H1 (cell line): Measurements from ENCODE around the gene CCDC63. TPM values are rescaled to one million over a fixed set of nuclear protein-coding genes. Genes with fewer than 3 reads are reported as not detected.
A peak's percentile ranks its signal among the peaks of the same experiment; 100 is the strongest.

Experiments used
- CTCF ChIA-PET: fragments of 300-600 bp; sonication (Branson Sonifier 250); formaldehyde crosslinking; loops from one replicate; lab custom pipeline; 2021; ENCODE audit not compliant: partially characterized antibody; lab: Charles Lee
- POLR2A ChIA-PET: fragments of 300-600 bp; sonication (Branson Sonifier 250); formaldehyde crosslinking; loops from one replicate; lab custom pipeline; 2021; ENCODE audit warnings: inconsistent platforms; ENCODE audit not compliant: partially characterized antibody; lab: Charles Lee
- DNase-seq, 2 experiments: peaks; one replicate each; pipeline versions ENCODE4 v3.0.0 to v3.0.0-alpha.2; 2010 to 2022; ENCODE audit warnings: low spot score in 2 of 2, low read depth in 1 of 2, mixed read lengths in 1 of 2
- FAIRE-seq: peaks from 2 replicates; lab custom pipeline; 2011; peaks lifted over from hg19 to GRCh38; lab: Jason Lieb, UNC
- H2AFZ ChIP-seq: 2 replicates; pipeline ENCODE4 v1.8.1; 2012; ENCODE audit warnings: low read length, inconsistent platforms
- H2AK5ac ChIP-seq: 2 replicates; pipeline ENCODE4 v1.6.1; 2013; ENCODE audit warnings: low read depth, low read length
- H2BK120ac ChIP-seq: replicated peaks from 2 replicates; pipeline ENCODE3; 2013; ENCODE audit warnings: low read depth, low read length, inconsistent platforms
- H2BK12ac ChIP-seq: 2 replicates; pipeline ENCODE4 v1.6.1; 2013; ENCODE audit warnings: low read depth, low read length
- H2BK15ac ChIP-seq: 2 replicates; pipeline ENCODE4 v1.6.1; 2013; ENCODE audit warnings: low read length
- H2BK20ac ChIP-seq: 2 replicates; pipeline ENCODE4 v1.6.1; 2013; ENCODE audit warnings: low read length
- H2BK5ac ChIP-seq: 2 replicates; pipeline ENCODE4 v1.6.1; 2013; ENCODE audit warnings: low read depth, low read length
- H3K14ac ChIP-seq: 2 replicates; pipeline ENCODE4 v1.6.1; 2013; ENCODE audit warnings: inconsistent platforms; ENCODE audit not compliant: insufficient read length
- H3K18ac ChIP-seq: 2 replicates; pipeline ENCODE4 v1.6.1; 2013; ENCODE audit warnings: low read length; ENCODE audit errors: extremely low read depth
- H3K23ac ChIP-seq: 2 replicates; pipeline ENCODE4 v1.6.1; 2013; ENCODE audit warnings: inconsistent platforms; ENCODE audit not compliant: insufficient read length
- H3K23me2 ChIP-seq: 2 replicates; pipeline ENCODE4 v1.6.1; 2013; ENCODE audit warnings: low read depth, low read length
- H3K27ac ChIP-seq: 2 replicates; pipeline ENCODE4 v1.6.1; 2011; ENCODE audit warnings: low read depth, low read length, inconsistent platforms
- H3K27me3 ChIP-seq, 4 experiments: replicated peaks in 1 of 4; 1 replicate in 1 of 4; 2 replicates in 3 of 4; pipeline versions ENCODE4 v1.6.1 to v1.8.1; 2011 to 2013; ENCODE audit warnings: low read length in 3 of 4, mild to moderate bottlenecking in 3 of 4, inconsistent platforms in 2 of 4, mixed read lengths in 2 of 4, moderate library complexity in 1 of 4; ENCODE audit not compliant: control insufficient read depth in 3 of 4, insufficient read depth in 3 of 4; ENCODE audit errors: extremely low read depth in 1 of 4
- H3K36me3 ChIP-seq, 4 experiments: 2 replicates each; pipeline versions ENCODE4 v1.6.1 to v1.8.1; 2011 to 2013; ENCODE audit warnings: mild to moderate bottlenecking in 4 of 4, low read length in 3 of 4, moderate library complexity in 2 of 4, control low read depth in 1 of 4, inconsistent platforms in 1 of 4; ENCODE audit not compliant: insufficient read depth in 4 of 4, control insufficient read depth in 2 of 4
- H3K4ac ChIP-seq: replicated peaks from 2 replicates; pipeline ENCODE3; 2013; ENCODE audit warnings: low read length, low read depth, mixed read lengths, inconsistent platforms; ENCODE audit not compliant: insufficient read length
- H3K4me1 ChIP-seq, 4 experiments: replicated peaks in 1 of 4; 1 replicate in 1 of 4; 2 replicates in 3 of 4; pipeline versions ENCODE4 v1.6.1 to v1.8.1; 2011 to 2013; ENCODE audit warnings: low read length in 3 of 4, inconsistent platforms in 2 of 4, mixed read lengths in 1 of 4; ENCODE audit not compliant: insufficient read depth in 4 of 4, control insufficient read depth in 3 of 4
- H3K4me2 ChIP-seq, 2 experiments: 2 replicates each; pipeline versions ENCODE4 v1.6.1 to v1.8.1; 2011 to 2013; ENCODE audit warnings: low read depth in 2 of 2, low read length in 2 of 2, control low read depth in 1 of 2, inconsistent platforms in 1 of 2, mild to moderate bottlenecking in 1 of 2; ENCODE audit not compliant: insufficient read depth in 1 of 2
- H3K4me3 ChIP-seq, 4 experiments: fragments of 200-600, 300-600 bp in 1 of 4; sonication (generic), shearing (Covaris generic), sonication (Bioruptor Twin) in 1 of 4; 2 replicates each; pipeline versions ENCODE4 v1.5.1 to v1.8.1; 2011 to 2016; ENCODE audit warnings: low read length in 4 of 4, low read depth in 3 of 4, control low read depth in 2 of 4, inconsistent platforms in 2 of 4, mild to moderate bottlenecking in 2 of 4, mixed read lengths in 1 of 4, moderate library complexity in 1 of 4; ENCODE audit not compliant: insufficient read depth in 2 of 4; ENCODE audit errors: extremely low read depth in 1 of 4
- H3K56ac ChIP-seq: replicated peaks from 2 replicates; pipeline ENCODE3; 2013; ENCODE audit warnings: low read depth, mild to moderate bottlenecking, mixed read lengths, low read length, inconsistent platforms; ENCODE audit not compliant: insufficient read length
- H3K79me1 ChIP-seq: 2 replicates; pipeline ENCODE4 v1.6.1; 2013; ENCODE audit warnings: low read depth, low read length, control low read depth
- H3K79me2 ChIP-seq, 2 experiments: 2 replicates each; pipeline versions ENCODE4 v1.6.1 to v1.8.1; 2012 to 2013; ENCODE audit warnings: low read length in 2 of 2, mild to moderate bottlenecking in 2 of 2, inconsistent platforms in 1 of 2; ENCODE audit not compliant: insufficient read depth in 2 of 2, control insufficient read depth in 1 of 2
- H3K9ac ChIP-seq, 4 experiments: replicated peaks in 1 of 4; 1 replicate in 1 of 4; 2 replicates in 3 of 4; pipeline versions ENCODE4 v1.6.1 to v1.8.1; 2011 to 2013; ENCODE audit warnings: low read depth in 3 of 4, low read length in 3 of 4, control low read depth in 2 of 4, mild to moderate bottlenecking in 2 of 4, moderate library complexity in 2 of 4, inconsistent platforms in 1 of 4; ENCODE audit errors: extremely low read depth in 1 of 4
- H3K9me3 ChIP-seq, 2 experiments: 2 replicates each; pipeline versions ENCODE4 v1.6.1 to v1.8.1; 2012 to 2013; ENCODE audit warnings: mild to moderate bottlenecking in 2 of 2, moderate library complexity in 2 of 2, control low read depth in 1 of 2, inconsistent platforms in 1 of 2, low read depth in 1 of 2, low read length in 1 of 2, mixed read lengths in 1 of 2; ENCODE audit not compliant: insufficient read depth in 2 of 2
- H4K20me1 ChIP-seq, 2 experiments: replicated peaks in 1 of 2; 2 replicates each; pipeline versions ENCODE3 to v1.8.1; 2011 to 2013; ENCODE audit warnings: inconsistent platforms in 2 of 2, low read length in 2 of 2, mild to moderate bottlenecking in 1 of 2; ENCODE audit not compliant: insufficient read depth in 2 of 2, control insufficient read depth in 1 of 2
- H4K5ac ChIP-seq: 2 replicates; pipeline ENCODE4 v1.6.1; 2013; ENCODE audit warnings: low read length, low read depth, mixed read lengths, inconsistent platforms; ENCODE audit not compliant: insufficient read length
- H4K8ac ChIP-seq: 2 replicates; pipeline ENCODE4 v1.8.0; 2013; ENCODE audit warnings: mild to moderate bottlenecking, moderate library complexity, low read length, inconsistent platforms; ENCODE audit not compliant: insufficient read depth; ENCODE audit errors: extremely low read depth
- H4K91ac ChIP-seq: replicated peaks from 2 replicates; pipeline ENCODE3; 2013; ENCODE audit warnings: low read length, mixed read lengths, inconsistent platforms; ENCODE audit not compliant: insufficient read length
- CBX5 ChIP-seq: fragments of 300-800, 300-1000 bp; sonication (generic); IDR thresholded peaks from 2 replicates; pipeline ENCODE4 v1.7.1; 2016; ENCODE audit warnings: antibody characterized with exemption, low read length, low read depth
- KDM1A ChIP-seq: fragments of 200-600, 300-600 bp; sonication (generic); IDR thresholded peaks from 2 replicates; pipeline ENCODE4 v1.7.1; 2016; ENCODE audit warnings: mild to moderate bottlenecking, low read length, borderline replicate concordance
- WGBS, 2 experiments: shearing (Covaris generic) in 1 of 2; methylation state at CpG; one replicate each; pipeline versions ENCODE4 v1.1.6 to v1.1.7; 2013 to 2015; ENCODE audit warnings: low lambda C conversion rate in 2 of 2, mixed read lengths in 2 of 2, inconsistent platforms in 1 of 2, low coverage in 1 of 2, missing lambda C conversion rate in 1 of 2; ENCODE audit not compliant: insufficient replicate concordance in 2 of 2, insufficient coverage in 1 of 2, insufficient read length in 1 of 2; ENCODE audit errors: extremely low coverage in 1 of 2, missing lambda C conversion rate in 1 of 2; 5-methylcytosine and 5-hydroxymethylcytosine counted together
- polyA plus RNA-seq, 7 experiments: library from polyadenylated mRNA; depleted of rRNA in 3 of 7; stranded (reverse) in 5 of 7; unstranded in 2 of 7; fragments of >200 nt in 5 of 7; fragments of 200-250 nt in 2 of 7; gene quantifications; 1 replicate in 5 of 7; 2 replicates in 1 of 7; 4 replicates in 1 of 7; pipeline versions ENCODE4 v1.2.1 to v1.2.3, GENCODE V29; 2011 to 2013; ENCODE audit warnings: missing spikeins in 2 of 7, mixed read lengths in 2 of 7
- total RNA-seq: library from RNA; stranded (reverse); fragmentation: NEBNext Ultra II Directional; extraction: Animal tissue kit (Norgen Biotek cat#: 25700); gene quantifications from 2 replicates; pipeline ENCODE4 v1.2.1, GENCODE V29; 2021

The CCDC63 gene
- total and polyA plus RNA-seq, 2 of the 8 experiments (the other 6 are each of a cell fraction or from before 2014, with no cell fraction given): 0.42 to 0.93 TPM

DNA sequence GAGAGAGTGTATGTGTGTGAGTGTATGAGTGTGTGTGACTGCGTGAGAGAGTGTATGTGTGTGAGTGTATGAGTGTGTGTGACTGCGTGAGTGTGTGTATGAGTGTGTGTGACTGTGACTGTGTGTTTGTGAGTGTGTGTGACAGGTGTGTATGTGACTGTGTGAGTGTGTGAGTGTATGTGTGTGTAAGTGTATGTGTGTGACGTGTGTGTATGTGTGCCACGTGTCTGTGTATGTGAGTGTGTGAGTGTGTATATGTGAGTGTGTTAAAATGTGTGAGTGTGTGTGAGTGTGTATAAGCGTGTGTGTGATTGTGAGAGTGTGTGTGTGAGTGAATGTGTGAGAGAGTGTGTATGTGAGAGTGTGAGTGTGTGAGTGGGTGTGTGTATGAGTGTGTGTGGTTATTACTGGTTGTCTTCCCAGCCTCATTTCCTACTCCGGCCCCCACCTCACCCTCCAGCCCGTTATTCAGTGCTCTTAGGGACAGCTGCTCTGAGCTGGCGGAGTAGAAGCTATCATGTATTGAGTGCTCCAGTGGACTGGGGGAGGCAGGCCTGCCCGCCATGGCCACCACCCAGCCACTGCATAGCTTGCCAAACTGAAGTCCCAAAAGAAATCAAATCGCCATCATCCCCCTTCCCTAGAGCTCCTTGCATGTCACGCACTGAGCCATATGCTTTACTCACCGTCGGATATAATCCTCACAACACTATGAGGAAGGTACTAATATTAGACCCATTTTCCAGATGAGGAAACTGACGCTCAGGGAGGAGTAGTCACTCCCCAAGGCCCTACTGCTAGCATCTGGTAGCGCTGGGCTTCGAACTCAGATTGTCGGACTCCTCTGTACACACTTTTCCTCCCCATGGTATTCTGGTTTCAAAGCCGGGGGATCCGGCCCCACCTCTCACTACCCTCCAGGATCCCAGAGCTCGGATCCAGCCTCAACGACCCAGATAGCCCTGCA, 83.8 kb downstream of the CCDC63 start:
- Histone ChIP-seq H3K79me1 (no peaks in the 10 kb centered on the region), H3K18ac (no peak overlapping the region), H2BK120ac (no peak overlapping the region), H2AK5ac (peak overlapping the region; percentile 99), H3K23ac (peak overlapping the region; percentile 11), H3K9me3 (no peaks in the 10 kb centered on the region), H4K8ac (no peak overlapping the region), H2BK15ac (peak overlapping the region; percentile 77), H3K4me2 (no peak overlapping the region), H3K4me1 (peaks cover 3 to 15% (median 8%) of the 10 kb centered on the region in 4 experiments), H2BK20ac (no peak overlapping the region; the same call in none of the 2 replicates), H3K9ac (no peak overlapping the region), H4K91ac (peak overlapping the region; percentile 63), H3K23me2 (peaks cover 5% of the 10 kb centered on the region; the same call in 1 of the 2 replicates), H2BK12ac (peak overlapping the region; percentile 84), H4K20me1 (peaks cover 0 to 4% of the 10 kb centered on the region in 2 experiments), H3K4ac (peak overlapping the region; percentile 58), H3K36me3 (no peaks in the 10 kb centered on the region), H3K79me2 (no peaks in the 10 kb centered on the region), H3K56ac (no peak overlapping the region), H3K4me3 (no peak overlapping the region), H3K27me3 (no peaks in the 10 kb centered on the region; a peak in 1 of 7 replicates), H4K5ac (no peak overlapping the region), H2BK5ac (peak overlapping the region; percentile 4), H3K14ac (no peak overlapping the region), H2AFZ (no peak overlapping the region), H3K27ac (no peak overlapping the region)
- ChIA-PET POLR2A (interaction anchor here (1.7 kb wide), 1 partner anchor 106 kb away, joined by 3 read pairs; no protein-coding TSS in a partner anchor), CTCF (interaction anchor here (0.6 to 4.3 kb wide), 19 partner anchors 9 to 453 kb away, joined by 3 to 25 read pairs (median 4); partner anchors contain the start of genes CCDC63 and MYL2)
- WGBS, 2 experiments: 90 to 100% methylated on average over 4 to 21 of the region's 21 CpGs
- FAIRE-seq (no peak), DNase-seq (peak in 1 of 2 experiments; percentile 20)
- no peak for TF ChIP-seq CBX5
- peak; percentile 45; the same call in 1 of the 2 replicates for TF ChIP-seq KDM1A
